H9 (cell line): Measurements from ENCODE around the gene DAPK1. TPM values are rescaled to one million over a fixed set of nuclear protein-coding genes. Genes with fewer than 3 reads are reported as not detected.

Experiments used
- DNase-seq: peaks from one replicate; pipeline ENCODE4 v3.0.0-alpha.2; 2017
- H2AFZ ChIP-seq: one replicate; pipeline ENCODE4 v1.6.1; 2013; ENCODE audit warnings: mild to moderate bottlenecking, low read length, control low read depth, moderate library complexity
- H2AK5ac ChIP-seq: 2 replicates; pipeline ENCODE4 v1.6.1; 2013; ENCODE audit warnings: low read length, control low read depth, mixed read lengths; ENCODE audit not compliant: insufficient read length
- H2BK120ac ChIP-seq: one replicate; pipeline ENCODE4 v1.6.1; 2013; ENCODE audit warnings: low read depth, mild to moderate bottlenecking, low read length, control low read depth, inconsistent platforms; ENCODE audit not compliant: poor library complexity, severe bottlenecking
- H2BK12ac ChIP-seq: 2 replicates; pipeline ENCODE4 v1.6.1; 2013; ENCODE audit warnings: low read length, control low read depth, mixed read lengths, low read depth; ENCODE audit not compliant: insufficient read length
- H2BK15ac ChIP-seq: 2 replicates; pipeline ENCODE4 v1.6.1; 2013; ENCODE audit warnings: low read depth, low read length, control low read depth
- H2BK20ac ChIP-seq: one replicate; pipeline ENCODE4 v1.6.1; 2013; ENCODE audit warnings: low read depth, mild to moderate bottlenecking, low read length, control low read depth, inconsistent platforms; ENCODE audit not compliant: poor library complexity, severe bottlenecking
- H2BK5ac ChIP-seq: 2 replicates; pipeline ENCODE4 v1.6.1; 2013; ENCODE audit warnings: low read length, control low read depth, mixed read lengths; ENCODE audit not compliant: insufficient read length
- H3K14ac ChIP-seq: 2 replicates; pipeline ENCODE4 v1.6.1; 2013; ENCODE audit warnings: low read length, control low read depth; ENCODE audit not compliant: insufficient read depth
- H3K18ac ChIP-seq: 2 replicates; pipeline ENCODE4 v1.6.1; 2013; ENCODE audit warnings: low read depth, mild to moderate bottlenecking, mixed read lengths, low read length, control low read depth; ENCODE audit not compliant: insufficient read length
- H3K23ac ChIP-seq: 2 replicates; pipeline ENCODE4 v1.6.1; 2013; ENCODE audit warnings: low read length, control low read depth, mixed read lengths, low read depth; ENCODE audit not compliant: insufficient read length
- H3K23me2 ChIP-seq: 2 replicates; pipeline ENCODE4 v1.6.1; 2013; ENCODE audit warnings: low read depth, mild to moderate bottlenecking, mixed read lengths, low read length, control low read depth; ENCODE audit not compliant: insufficient read length, poor library complexity, severe bottlenecking
- H3K27ac ChIP-seq: 2 replicates; pipeline ENCODE4 v1.5.1; 2013; ENCODE audit warnings: low read length, control low read depth, mixed read lengths, low read depth; ENCODE audit not compliant: insufficient read length
- H3K27me3 ChIP-seq: 2 replicates; pipeline ENCODE4 v1.6.1; 2013; ENCODE audit warnings: low read length, control low read depth, inconsistent platforms; ENCODE audit not compliant: insufficient read depth
- H3K4ac ChIP-seq: 2 replicates; pipeline ENCODE4 v1.6.1; 2013; ENCODE audit warnings: low read depth, mild to moderate bottlenecking, control low read depth, inconsistent platforms, low read length, moderate library complexity
- H3K4me1 ChIP-seq: 2 replicates; pipeline ENCODE4 v1.6.1; 2013; ENCODE audit warnings: low read length, control low read depth, inconsistent platforms; ENCODE audit not compliant: insufficient read depth
- H3K4me2 ChIP-seq: 2 replicates; pipeline ENCODE4 v1.6.1; 2013; ENCODE audit warnings: low read length, control low read depth, mixed read lengths; ENCODE audit not compliant: insufficient read length, insufficient read depth
- H3K56ac ChIP-seq: 2 replicates; pipeline ENCODE4 v1.6.1; 2013; ENCODE audit warnings: low read depth, mild to moderate bottlenecking, mixed read lengths, low read length, control low read depth; ENCODE audit not compliant: insufficient read length
- H3K79me1 ChIP-seq: 2 replicates; pipeline ENCODE4 v1.6.1; 2013; ENCODE audit warnings: low read depth, mild to moderate bottlenecking, moderate library complexity, low read length, control low read depth, inconsistent platforms; ENCODE audit not compliant: insufficient read depth, poor library complexity, severe bottlenecking
- H3K79me2 ChIP-seq: 2 replicates; pipeline ENCODE4 v1.6.1; 2013; ENCODE audit warnings: low read length, control low read depth, inconsistent platforms; ENCODE audit not compliant: insufficient read depth
- H3K9ac ChIP-seq: 2 replicates; pipeline ENCODE4 v1.6.1; 2013; ENCODE audit warnings: low read length, control low read depth, mixed read lengths; ENCODE audit not compliant: insufficient read length; ENCODE audit errors: extremely low read depth
- H3K9me3 ChIP-seq: one replicate; pipeline ENCODE4 v1.6.1; 2013; ENCODE audit warnings: low read depth, low read length, inconsistent platforms; ENCODE audit not compliant: control insufficient read depth
- H3T11ph ChIP-seq: one replicate; pipeline ENCODE4 v1.6.1; 2013; ENCODE audit warnings: mild to moderate bottlenecking, low read length, control low read depth, inconsistent platforms
- H4K20me1 ChIP-seq: one replicate; pipeline ENCODE4 v1.6.1; 2013; ENCODE audit not compliant: control insufficient read depth, insufficient read length, insufficient read depth
- H4K5ac ChIP-seq: 2 replicates; pipeline ENCODE4 v1.6.1; 2013; ENCODE audit warnings: low read depth, mild to moderate bottlenecking, mixed read lengths, low read length, control low read depth; ENCODE audit not compliant: insufficient read length
- H4K8ac ChIP-seq: replicated peaks from 2 replicates; pipeline ENCODE4 v1.6.1; 2013; ENCODE audit warnings: low read length, control low read depth, mixed read lengths, low read depth; ENCODE audit not compliant: insufficient read length
- H4K91ac ChIP-seq: 2 replicates; pipeline ENCODE4 v1.6.1; 2013; ENCODE audit warnings: low read depth, mild to moderate bottlenecking, moderate library complexity, mixed read lengths, low read length, control low read depth; ENCODE audit not compliant: insufficient read length
- H3K27ac Mint-ChIP-seq, 3 experiments: 2 replicates in 2 of 3; 3 replicates in 1 of 3; pipeline ENCODE4 v1.8.0; 2020 to 2021; ENCODE audit warnings: mixed read lengths in 3 of 3, mild to moderate bottlenecking in 1 of 3, moderate library complexity in 1 of 3
- H3K27me3 Mint-ChIP-seq: 2 replicates; pipeline ENCODE4 v1.8.0; 2021; ENCODE audit warnings: low read depth, mild to moderate bottlenecking, moderate library complexity, mixed read lengths
- H3K36me3 Mint-ChIP-seq, 3 experiments: 2 replicates in 2 of 3; 3 replicates in 1 of 3; pipeline ENCODE4 v1.8.0; 2020 to 2021; ENCODE audit warnings: low read depth in 3 of 3, mixed read lengths in 3 of 3; ENCODE audit not compliant: insufficient read depth in 1 of 3
- H3K4me1 Mint-ChIP-seq, 2 experiments: 2 replicates each; pipeline ENCODE4 v1.8.0; 2020; ENCODE audit warnings: mixed read lengths in 2 of 2
- H3K4me3 Mint-ChIP-seq, 2 experiments: 2 replicates in 1 of 2; 3 replicates in 1 of 2; pipeline ENCODE4 v1.8.0; 2020 to 2021; ENCODE audit warnings: mild to moderate bottlenecking in 2 of 2, mixed read lengths in 2 of 2, moderate library complexity in 1 of 2
- H3K9me3 Mint-ChIP-seq, 2 experiments: 2 replicates in 1 of 2; 3 replicates in 1 of 2; pipeline ENCODE4 v1.8.0; 2020; ENCODE audit warnings: mild to moderate bottlenecking in 2 of 2, mixed read lengths in 2 of 2, moderate library complexity in 1 of 2
- WGBS: extraction: QIAGEN DNeasy Blood & Tissue Kit; methylation state at CpG from one replicate; pipeline ENCODE4 v1.1.7; 2013; ENCODE audit warnings: missing lambda C conversion rate, low lambda C conversion rate, mixed read lengths; ENCODE audit not compliant: insufficient read length; ENCODE audit errors: extremely low coverage; 5-methylcytosine and 5-hydroxymethylcytosine counted together
- total RNA-seq: library from RNA; stranded (reverse); gene quantifications from 2 replicates; pipeline ENCODE4 v1.2.1, GENCODE V29; 2021
- TF ChIP-seq, protein P1 (sequence below): fragments of 200-600 bp; sonication (generic); conservative IDR thresholded peaks from 3 replicates; pipeline ENCODE4 v1.8.0; 2021; ENCODE audit warnings: antibody characterized with exemption, mild to moderate bottlenecking

The DAPK1 gene
- total RNA-seq, 1 experiment from 2014 or later = 79.4 TPM

DNA sequence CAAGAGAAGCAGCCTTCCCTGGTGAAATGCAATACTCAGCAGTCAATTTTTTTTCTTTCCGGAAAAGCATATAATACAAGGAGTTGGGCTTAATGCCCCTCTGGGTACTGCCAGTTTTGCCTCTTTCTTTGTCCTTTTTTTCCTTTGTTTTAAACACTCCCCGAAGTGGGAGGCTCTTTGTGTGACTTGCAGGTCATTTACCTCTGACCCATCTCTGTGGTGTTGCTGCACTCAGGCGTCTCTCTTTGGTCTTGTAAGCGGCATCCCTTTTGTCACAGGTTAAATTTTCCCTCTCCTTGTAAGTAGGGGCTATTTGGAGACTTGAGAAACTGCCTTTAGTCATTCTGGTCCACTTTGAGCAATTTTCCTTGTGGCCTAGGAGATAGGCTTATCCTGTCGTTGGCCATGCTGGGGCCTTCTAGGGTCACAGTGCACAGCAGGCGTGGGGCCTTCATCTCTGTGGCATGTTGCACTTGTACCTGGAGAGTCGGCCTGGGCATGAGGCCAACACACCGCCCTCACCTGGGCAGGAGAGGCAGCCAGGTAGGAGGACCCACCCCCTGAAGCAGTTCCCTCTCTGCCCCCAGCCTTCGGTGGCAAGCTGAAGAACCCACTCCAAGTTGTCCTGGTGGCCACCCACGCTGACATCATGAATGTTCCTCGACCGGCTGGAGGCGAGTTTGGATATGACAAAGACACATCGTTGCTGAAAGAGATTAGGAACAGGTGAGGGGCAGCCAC lies 200.6 kb downstream of the DAPK1 start:
- TF ChIP-seq, protein P1, sequence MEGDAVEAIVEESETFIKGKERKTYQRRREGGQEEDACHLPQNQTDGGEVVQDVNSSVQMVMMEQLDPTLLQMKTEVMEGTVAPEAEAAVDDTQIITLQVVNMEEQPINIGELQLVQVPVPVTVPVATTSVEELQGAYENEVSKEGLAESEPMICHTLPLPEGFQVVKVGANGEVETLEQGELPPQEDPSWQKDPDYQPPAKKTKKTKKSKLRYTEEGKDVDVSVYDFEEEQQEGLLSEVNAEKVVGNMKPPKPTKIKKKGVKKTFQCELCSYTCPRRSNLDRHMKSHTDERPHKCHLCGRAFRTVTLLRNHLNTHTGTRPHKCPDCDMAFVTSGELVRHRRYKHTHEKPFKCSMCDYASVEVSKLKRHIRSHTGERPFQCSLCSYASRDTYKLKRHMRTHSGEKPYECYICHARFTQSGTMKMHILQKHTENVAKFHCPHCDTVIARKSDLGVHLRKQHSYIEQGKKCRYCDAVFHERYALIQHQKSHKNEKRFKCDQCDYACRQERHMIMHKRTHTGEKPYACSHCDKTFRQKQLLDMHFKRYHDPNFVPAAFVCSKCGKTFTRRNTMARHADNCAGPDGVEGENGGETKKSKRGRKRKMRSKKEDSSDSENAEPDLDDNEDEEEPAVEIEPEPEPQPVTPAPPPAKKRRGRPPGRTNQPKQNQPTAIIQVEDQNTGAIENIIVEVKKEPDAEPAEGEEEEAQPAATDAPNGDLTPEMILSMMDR = no peak
- Histone ChIP-seq H4K5ac (no peak overlapping the region), H3K56ac (no peak overlapping the region), H3K23me2 (no peaks in the 10 kb centered on the region), H3K18ac (no peak overlapping the region), H2AK5ac (no peak overlapping the region), H3K14ac (no peak overlapping the region), H2BK5ac (no peak overlapping the region), H4K91ac (no peak overlapping the region), H3K9me3 (no peaks in the 10 kb centered on the region), H3K79me2 (peaks cover 2% of the 10 kb centered on the region; the same call in 1 of the 2 replicates), H3K4me1 (no peaks in the 10 kb centered on the region), H2BK12ac (no peak overlapping the region), H2BK15ac (no peak overlapping the region), H2BK120ac (no peak overlapping the region), H4K20me1 (no peaks in the 10 kb centered on the region), H3T11ph (no peak overlapping the region), H2AFZ (no peak overlapping the region), H3K23ac (no peak overlapping the region), H3K27me3 (no peaks in the 10 kb centered on the region), H2BK20ac (no peak overlapping the region), H3K9ac (no peak overlapping the region), H3K27ac (no peak overlapping the region), H3K4me2 (no peak overlapping the region), H3K79me1 (no peaks in the 10 kb centered on the region), H4K8ac (no peak overlapping the region), H3K4ac (no peak overlapping the region)
- DNase-seq = no peak
- H3K4me3 Mint-ChIP-seq = no peak overlapping the region
- no peaks in the 10 kb centered on the region for H3K9me3 Mint-ChIP-seq
- H3K27ac Mint-ChIP-seq = peak overlapping the region in 1 of 3 experiments; percentile 68; a peak in 2 of 7 replicates
- peaks cover 54 to 70% (median 66%) of the 10 kb centered on the region in 3 experiments for H3K36me3 Mint-ChIP-seq
- peaks cover 4 to 5% of the 10 kb centered on the region in 2 experiments for H3K4me1 Mint-ChIP-seq
- peaks cover 2% of the 10 kb centered on the region; the same call in 1 of the 2 replicates for H3K27me3 Mint-ChIP-seq
- no CpG with 5 or more reads among the region's 14 CpGs for WGBS
